GM19240 (cell line): Measurements from ENCODE around the gene TASP1.

Source experiments
- DNase-seq: peaks from one replicate; pipeline ENCODE4 v3.0.0; 2011; ENCODE audit warnings: low spot score; ENCODE audit not compliant: insufficient read length

The TASP1 gene

GRCh38 chr20:13442986-13443385 is 195.7 kb downstream of the TASP1 start:
- DNase-seq: no peak

- no peak for DNase-seq
Measured at GRCh38 chr20:13441388-13441787, 197.3 kb downstream of the TASP1 start.

GRCh38 chr20:13436530-13436929 is 202.2 kb downstream of the TASP1 start:
- no peak for DNase-seq

GRCh38 chr20:13432126-13432525 is 206.6 kb downstream of the TASP1 start:
- DNase-seq: no peak

GRCh38 chr20:13430346-13431002 is 208.3 kb downstream of the TASP1 start:
- no peak for DNase-seq

GRCh38 chr20:13428684-13429083 is 210.0 kb downstream of the TASP1 start:
- no peak for DNase-seq

- no peak for DNase-seq
Measured at GRCh38 chr20:13426870-13427269, 211.9 kb downstream of the TASP1 start.

GRCh38 chr20:13425381-13426135 is 213.2 kb downstream of the TASP1 start:
- DNase-seq: no peak

GRCh38 chr20:13424174-13424833 is 214.4 kb downstream of the TASP1 start:
- DNase-seq: no peak

GRCh38 chr20:13423472-13424173 is 215.1 kb downstream of the TASP1 start:
- no peak for DNase-seq

- DNase-seq: no peak
Measured at GRCh38 chr20:13422637-13423036, 216.1 kb downstream of the TASP1 start.

GRCh38 chr20:13420625-13421024 is 218.1 kb downstream of the TASP1 start:
- DNase-seq: no peak

- no peak for DNase-seq
Measured at GRCh38 chr20:13419477-13419876, 219.3 kb downstream of the TASP1 start.

- DNase-seq: no peak
Measured at GRCh38 chr20:13418263-13419229, 220.2 kb downstream of the TASP1 start.

GRCh38 chr20:13416531-13416930 is 222.2 kb downstream of the TASP1 start:
- no peak for DNase-seq

GRCh38 chr20:13412806-13413445 is 225.8 kb downstream of the TASP1 start:
- no peak for DNase-seq

- no peak for DNase-seq
Measured at GRCh38 chr20:13404293-13404692, 234.4 kb downstream of the TASP1 start.

GRCh38 chr20:13403453-13403852 is 235.3 kb downstream of the TASP1 start:
- DNase-seq: no peak

- no peak for DNase-seq
Measured at GRCh38 chr20:13402986-13403385, 235.7 kb downstream of the TASP1 start.

- DNase-seq: no peak
Measured at GRCh38 chr20:13402171-13402760, 236.5 kb downstream of the TASP1 start.
